Stimulated activated CD4-positive, alpha-beta T cell treated with anti-CD3 and anti-CD28 coated beads, Interleukin-12 subunit alpha, Interleukin-12 subunit beta, amount 100 ng/mL, for 24 hours (primary cell): Measurements from ENCODE around the gene DLGAP4.

Source experiments
- DNase-seq, 2 experiments: peaks; one replicate each; pipeline ENCODE4 v3.0.0-alpha.2; 2020; ENCODE audit warnings: low read depth in 2 of 2

DLGAP4 gene

GRCh38 chr20:36308986-36309385 lies 2.8 kb downstream of the DLGAP4 start:
- no peak for DNase-seq

- no peak for DNase-seq
Measured at GRCh38 chr20:36309643-36310042, 3.5 kb downstream of the DLGAP4 start.

- no peak for DNase-seq
Measured at GRCh38 chr20:36310215-36310981, 4.3 kb downstream of the DLGAP4 start.

GRCh38 chr20:36311141-36311853 lies 5.2 kb downstream of the DLGAP4 start:
- no peak for DNase-seq

DNA sequence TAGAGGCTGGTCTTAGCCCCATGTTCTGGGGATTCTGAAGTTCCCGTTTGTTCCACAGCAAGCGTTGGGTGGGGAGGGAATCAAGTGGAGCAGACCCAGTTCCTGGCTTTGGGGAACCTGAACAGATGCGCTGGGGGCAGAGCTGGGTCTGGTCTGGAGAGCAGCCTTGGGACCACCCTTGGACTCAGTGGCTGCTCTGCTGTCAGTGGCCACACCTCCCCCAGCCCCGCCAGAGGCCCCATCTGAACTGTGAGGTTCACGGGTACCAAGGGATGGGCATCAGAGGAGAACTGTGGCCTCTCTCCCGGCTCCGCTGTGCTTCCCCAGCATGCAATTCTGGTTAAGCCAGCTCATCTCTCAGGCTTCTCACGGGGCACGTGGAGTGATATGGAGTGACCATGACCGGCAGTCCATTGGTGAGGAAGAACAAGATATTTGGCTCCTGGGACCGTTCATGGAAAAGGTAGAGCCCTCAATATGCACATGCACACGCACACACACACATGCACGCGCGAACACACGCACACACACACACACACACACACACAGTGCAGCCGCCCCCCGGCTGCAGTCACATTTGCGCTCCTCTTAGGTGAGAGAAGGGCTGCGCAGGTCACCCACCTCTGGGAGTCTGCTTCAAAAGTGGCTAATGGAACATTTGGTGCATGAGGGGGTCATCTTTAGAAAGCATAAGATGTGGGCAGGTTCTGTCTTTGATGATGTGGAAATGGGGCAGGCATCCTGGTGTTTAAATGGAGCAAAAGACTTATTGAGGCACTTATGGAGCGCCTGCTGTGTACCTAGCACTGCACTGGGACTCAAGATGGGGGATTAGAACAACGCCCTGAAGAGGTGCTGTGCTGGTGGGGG lies 6.0 kb downstream of the DLGAP4 start:
- DNase-seq, result no peak

- no peak for DNase-seq
Measured at GRCh38 chr20:36312724-36313441, 6.7 kb downstream of the DLGAP4 start.

DNA sequence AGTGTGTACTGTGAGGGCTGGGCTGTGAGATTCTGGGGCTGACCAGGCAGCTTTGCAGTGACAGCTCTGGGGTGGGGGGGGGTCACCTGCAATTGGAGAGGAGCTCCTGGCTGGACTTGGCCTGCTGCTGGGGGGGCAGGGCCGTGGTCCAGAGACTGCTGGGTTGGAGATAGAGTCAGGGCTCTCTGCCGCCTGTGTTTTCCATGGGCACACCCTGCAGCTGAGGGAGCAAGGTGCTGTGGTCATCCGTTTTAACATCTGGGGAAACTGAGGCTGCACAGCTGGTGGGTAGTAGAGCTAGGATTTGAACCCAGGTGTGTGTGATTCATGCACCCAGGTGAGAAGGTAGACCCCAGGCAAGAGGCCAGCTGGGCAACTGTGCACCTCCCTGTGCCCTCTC lies 7.3 kb downstream of the DLGAP4 start:
- no peak for DNase-seq

DNA sequence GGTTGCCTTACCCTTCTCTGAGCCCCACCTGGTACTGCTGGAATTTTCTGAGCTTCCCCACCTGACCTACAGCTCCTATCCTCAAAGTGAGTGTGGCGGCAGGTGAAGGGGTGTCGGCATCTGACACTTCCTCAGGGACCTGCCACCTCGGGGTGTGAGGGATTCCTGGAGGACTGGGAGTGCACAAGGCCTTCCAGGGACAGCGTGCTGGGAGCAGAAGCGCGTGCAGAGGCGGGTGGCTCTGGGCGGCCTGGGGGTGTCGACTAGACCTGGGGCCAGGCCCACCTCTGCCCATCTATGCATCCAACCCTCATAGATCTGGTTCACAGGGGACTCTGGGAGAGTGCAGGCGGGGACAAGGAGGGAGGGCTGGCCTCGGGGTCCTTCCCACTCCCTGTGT lies 7.8 kb downstream of the DLGAP4 start:
- no peak for DNase-seq

DNA sequence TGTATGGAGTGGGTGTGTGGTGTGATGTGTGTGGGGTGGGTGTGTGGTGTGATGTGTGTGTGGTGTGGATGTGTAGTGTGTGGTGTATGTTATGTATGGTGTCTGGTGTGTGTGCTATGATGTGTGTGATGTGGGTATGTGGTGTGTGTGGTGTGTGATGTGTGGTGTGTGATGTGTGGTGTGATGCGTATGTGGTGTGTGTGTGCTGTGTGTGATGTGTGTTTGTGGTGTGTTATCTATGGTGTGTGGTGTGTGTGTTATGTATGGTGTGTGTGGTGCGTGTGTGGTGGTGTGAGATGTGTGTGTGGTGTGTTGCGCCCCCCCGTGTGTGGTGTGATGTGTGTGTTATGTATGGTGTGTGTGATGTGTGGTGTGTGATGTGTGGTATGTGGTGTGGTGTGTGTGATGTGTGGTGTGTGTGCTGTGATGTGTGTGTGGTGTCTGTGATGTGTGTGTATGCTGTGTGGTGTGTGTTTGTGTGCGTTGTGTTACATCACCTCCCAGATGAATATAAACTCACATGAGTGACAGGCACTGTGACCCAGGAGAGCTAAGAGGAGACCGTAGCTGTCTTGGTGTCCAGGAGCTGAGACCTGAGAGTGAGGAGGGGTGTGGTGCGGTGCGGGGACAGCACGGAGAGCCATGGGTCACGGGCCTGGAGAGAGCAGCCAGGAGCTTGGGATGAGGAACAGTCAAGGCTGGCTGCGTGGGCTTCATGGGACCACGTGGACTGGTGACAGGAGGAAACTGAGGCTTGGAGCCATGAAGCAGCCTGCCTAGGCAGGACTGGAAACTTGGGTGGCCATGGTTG lies 8.8 kb downstream of the DLGAP4 start:
- no peak for DNase-seq

- no peak for DNase-seq
Measured at GRCh38 chr20:36315545-36316351, 9.6 kb downstream of the DLGAP4 start.

DNA sequence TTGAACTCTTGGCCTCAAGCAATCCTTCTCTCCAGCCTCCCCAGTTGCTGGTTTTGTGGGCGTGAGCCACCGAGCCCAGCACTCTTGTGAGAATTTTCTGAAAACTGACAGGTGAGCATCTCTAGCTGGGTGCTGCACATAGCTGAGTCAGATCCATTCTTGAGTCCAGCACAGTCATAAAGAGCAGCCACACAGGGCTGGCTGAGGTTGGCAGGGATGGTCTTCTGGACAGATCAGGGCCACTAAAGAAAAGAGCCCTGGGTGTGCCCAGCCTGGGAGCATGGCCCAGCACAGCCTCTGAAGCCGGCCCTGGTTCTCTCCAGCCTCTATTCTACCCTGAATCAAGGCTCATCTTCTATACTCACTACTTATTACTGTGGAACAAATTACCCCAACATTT lies 11.5 kb downstream of the DLGAP4 start:
- DNase-seq, result no peak

DNA sequence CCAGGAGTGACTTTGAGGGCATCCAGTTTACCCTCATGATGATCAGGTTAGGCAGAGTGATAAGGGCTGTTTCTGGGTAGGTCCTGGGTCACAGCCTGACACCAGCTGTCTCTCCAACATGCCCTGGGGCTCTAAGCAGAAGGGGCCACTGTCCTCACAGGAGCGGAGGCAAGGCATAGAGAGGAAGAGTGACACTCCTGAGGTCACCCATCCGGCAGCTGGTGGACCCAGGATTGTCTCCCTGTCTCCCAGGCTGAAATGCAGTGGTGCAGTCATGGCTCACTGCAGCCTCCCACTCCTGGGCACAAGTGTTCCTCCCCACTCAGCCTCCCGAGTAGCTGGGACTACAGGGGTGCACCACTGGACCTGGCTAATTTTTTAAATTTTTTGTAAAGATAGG lies 12.0 kb downstream of the DLGAP4 start:
- DNase-seq, result no peak

DNA sequence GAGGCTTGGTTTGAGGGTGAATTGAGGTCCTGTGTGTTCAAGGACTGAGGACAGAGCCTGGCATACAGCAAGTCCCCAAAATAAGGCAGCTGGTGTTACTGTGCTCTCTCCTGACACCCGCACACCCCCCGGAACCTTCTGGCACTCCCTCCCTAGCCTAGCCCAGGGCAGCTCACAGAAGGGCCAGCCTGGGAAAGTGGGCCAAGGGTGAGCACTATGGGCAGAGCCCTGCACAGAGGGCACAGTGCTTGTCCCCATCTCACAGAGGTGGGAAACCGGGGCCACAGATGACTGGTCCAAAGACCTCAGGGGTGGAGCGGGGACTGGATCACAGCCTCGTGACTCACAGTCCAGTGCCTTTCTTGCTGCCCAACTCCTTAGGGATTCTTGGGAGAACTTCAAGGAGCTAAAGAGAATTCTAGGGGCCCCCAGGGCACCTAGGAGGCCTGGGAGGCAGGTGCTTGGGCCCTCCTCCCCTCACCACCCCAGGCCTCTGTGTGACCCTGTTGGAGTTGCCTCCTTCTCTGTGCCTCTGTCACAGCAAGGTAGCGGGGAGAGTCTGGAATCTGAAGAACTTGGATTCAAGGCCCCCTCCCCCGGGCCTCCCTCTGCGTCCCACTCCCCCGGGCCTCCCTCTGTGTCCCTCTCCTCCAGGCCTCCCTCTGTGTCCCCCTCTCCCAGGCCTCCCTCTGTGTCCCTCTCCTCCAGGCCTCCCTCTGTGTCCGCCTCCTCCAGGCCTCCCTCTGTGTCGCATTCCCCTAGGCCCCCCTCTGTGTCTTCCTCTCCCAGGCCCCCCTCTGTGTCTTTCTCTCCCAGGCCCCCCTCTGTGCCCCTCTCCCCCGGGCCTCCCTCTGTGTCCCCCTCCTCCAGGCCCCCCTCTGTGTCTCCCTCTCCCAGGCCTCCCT lies 13.5 kb downstream of the DLGAP4 start:
- DNase-seq, result no peak

DNA sequence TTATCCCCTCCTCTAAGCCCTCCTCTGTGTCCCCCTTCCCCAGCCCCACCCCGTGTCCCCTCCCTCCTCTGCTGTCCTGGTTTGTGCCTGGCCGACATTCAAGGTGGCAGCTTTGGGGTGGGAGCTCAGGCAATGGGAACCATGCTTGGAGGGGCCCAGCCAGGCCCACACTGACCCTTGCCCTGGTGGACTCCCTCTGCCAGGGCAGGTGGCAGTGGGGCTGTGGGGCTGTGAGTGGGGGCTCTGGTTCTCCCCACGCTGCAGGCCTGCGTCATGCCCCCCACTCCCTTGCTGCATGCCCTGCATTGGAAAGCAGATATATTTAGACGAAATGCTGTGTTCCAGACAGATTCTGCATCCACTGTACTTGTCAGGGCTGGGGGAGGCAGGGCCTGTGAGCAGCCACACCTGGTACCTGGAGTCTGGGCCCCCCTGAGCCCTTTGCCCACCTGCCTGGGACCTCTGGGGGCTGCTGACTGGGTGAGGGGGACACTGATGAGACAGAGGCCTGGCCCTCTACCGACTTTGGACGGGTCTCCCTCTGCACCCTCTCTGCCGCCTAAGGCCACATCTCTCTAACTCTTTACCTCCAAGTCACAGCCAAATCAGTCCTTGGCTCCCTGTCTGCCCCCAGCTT lies 14.2 kb downstream of the DLGAP4 start:
- no peak for DNase-seq

GRCh38 chr20:36320898-36321695 lies 15.0 kb downstream of the DLGAP4 start:
- no peak for DNase-seq

GRCh38 chr20:36322131-36322530 lies 16.0 kb downstream of the DLGAP4 start:
- DNase-seq, result no peak

DNA sequence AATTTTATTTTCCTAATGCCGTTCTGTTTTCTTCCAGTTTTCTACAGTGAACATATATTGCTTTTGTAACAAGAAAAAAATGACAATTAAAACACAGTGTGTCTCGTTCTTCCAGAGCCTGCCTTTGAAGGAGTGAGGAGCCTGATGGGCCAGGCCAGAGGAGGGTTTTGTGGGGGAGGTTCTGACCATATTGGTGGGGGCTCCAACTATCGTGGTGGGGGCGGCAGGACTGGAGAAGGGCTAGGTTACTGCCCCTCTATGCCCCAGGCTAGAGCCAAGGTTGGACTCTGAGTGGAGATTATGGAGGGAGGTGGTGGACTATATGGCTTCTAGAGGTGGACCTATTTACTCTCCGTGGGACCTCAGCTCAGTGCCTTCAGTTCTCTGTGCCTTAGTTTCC lies 24.0 kb downstream of the DLGAP4 start:
- DNase-seq, result no peak

DNA sequence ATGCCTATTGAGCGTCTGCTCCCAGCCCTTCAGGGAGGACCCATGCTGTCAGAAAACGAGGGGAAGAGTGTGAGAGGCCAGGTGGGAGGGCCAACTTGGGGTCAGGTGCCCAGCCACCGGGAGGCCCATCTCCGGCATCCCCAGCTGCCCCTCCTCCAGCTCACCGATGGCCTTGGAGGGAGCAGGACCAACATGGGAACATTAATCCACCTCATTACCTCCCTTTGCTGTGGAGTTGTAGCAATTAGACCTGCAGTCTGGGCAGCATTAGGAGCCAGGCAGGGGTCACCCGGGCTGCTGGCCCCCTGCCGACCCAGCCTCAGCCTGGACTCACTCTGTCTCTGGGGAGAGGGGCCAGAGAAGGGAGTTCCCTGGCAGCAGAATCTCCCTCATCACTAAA lies 25.1 kb downstream of the DLGAP4 start:
- DNase-seq, result no peak
